HUDEP-2 (cell line): ENCODE results near the gene GTF3C4.
A peak's percentile ranks its signal among the peaks of the same experiment; 100 is the strongest.

ENCODE experiments used
- DNase-seq, 76 experiments: peaks; one replicate each; lab custom pipeline; 2025; ENCODE audit not compliant: unreplicated experiment in 76 of 76; lab: John Stamatoyannopoulos, UW

Gene GTF3C4

GRCh38 chr9:132670457-132671391, at the start of gene GTF3C4:
TSS of gene GTF3C4 (plus strand) at chr9:132670464. CDS start at chr9:132670599, 135 bp downstream.
- DNase-seq, result peak in 38 of 76 experiments; percentile 6 to 82 (median 22)

GRCh38 chr9:132622159-132622558, 48.1 kb upstream of the GTF3C4 start:
- peak in 4 of 76 experiments; percentile 1 to 25 (median 12) for DNase-seq

- no peak for DNase-seq
These were observed 44.0 kb upstream of the GTF3C4 start for GRCh38 chr9:132626285-132626684.

GRCh38 chr9:132627106-132627505, 43.2 kb upstream of the GTF3C4 start:
- DNase-seq, result no peak

- DNase-seq, result no peak
These were observed 42.7 kb upstream of the GTF3C4 start for GRCh38 chr9:132627594-132627993.

GRCh38 chr9:132628746-132629145, 41.5 kb upstream of the GTF3C4 start:
- no peak for DNase-seq

GRCh38 chr9:132630116-132630515, 40.1 kb upstream of the GTF3C4 start:
- no peak for DNase-seq

GRCh38 chr9:132630811-132631210, 39.5 kb upstream of the GTF3C4 start:
- DNase-seq, result no peak

- DNase-seq, result no peak
These were observed 39.0 kb upstream of the GTF3C4 start for GRCh38 chr9:132631280-132631679.

- peak in 3 of 76 experiments; percentile 1 to 8 (median 3) for DNase-seq
These were observed 38.6 kb upstream of the GTF3C4 start for GRCh38 chr9:132631685-132632084.

- no peak for DNase-seq
These were observed 37.7 kb upstream of the GTF3C4 start for GRCh38 chr9:132632413-132633129.

GRCh38 chr9:132634327-132634726, 35.9 kb upstream of the GTF3C4 start:
- DNase-seq, result no peak

- no peak for DNase-seq
These were observed 32.9 kb upstream of the GTF3C4 start for GRCh38 chr9:132637351-132637750.

GRCh38 chr9:132637801-132638200, 32.5 kb upstream of the GTF3C4 start:
- no peak for DNase-seq

- no peak for DNase-seq
These were observed 32.0 kb upstream of the GTF3C4 start for GRCh38 chr9:132638240-132638639.

GRCh38 chr9:132639322-132639721, 30.9 kb upstream of the GTF3C4 start:
- DNase-seq, result no peak

- DNase-seq, result no peak
These were observed 29.0 kb upstream of the GTF3C4 start for GRCh38 chr9:132641216-132641615.

- DNase-seq, result peak in 4 of 76 experiments; percentile 1 to 14 (median 1)
These were observed 26.0 kb upstream of the GTF3C4 start for GRCh38 chr9:132644251-132644650.

- DNase-seq, result no peak
These were observed 25.0 kb upstream of the GTF3C4 start for GRCh38 chr9:132645306-132645705.

- no peak for DNase-seq
These were observed 24.6 kb upstream of the GTF3C4 start for GRCh38 chr9:132645711-132646110.

GRCh38 chr9:132646726-132647125, 23.5 kb upstream of the GTF3C4 start:
- DNase-seq, result no peak

- DNase-seq, result peak in 2 of 76 experiments; percentile 19 to 26
These were observed 22.9 kb upstream of the GTF3C4 start for GRCh38 chr9:132647355-132647754.
